Measurements from ENCODE around the gene EFCAB8.
"Not testable (repeated sequence)": the region's sequence is repeated elsewhere in the genome, so short reads cannot be mapped to it uniquely, and the experiment has no call there.

EFCAB8 gene

GRCh38 chr20:32888636-32889035 lies 29.9 kb downstream of the EFCAB8 start:
- FAIRE-seq: no peak

GRCh38 chr20:32889281-32889680 lies 30.6 kb downstream of the EFCAB8 start:
- FAIRE-seq: no peak

GRCh38 chr20:32891491-32891890 lies 32.8 kb downstream of the EFCAB8 start:
- no peak for FAIRE-seq

GRCh38 chr20:32891926-32892660 lies 33.4 kb downstream of the EFCAB8 start:
- no peak for FAIRE-seq

- FAIRE-seq: no peak
Measured at GRCh38 chr20:32893263-32894025, 34.7 kb downstream of the EFCAB8 start.

- FAIRE-seq: no peak
Measured at GRCh38 chr20:32894026-32894483, 35.3 kb downstream of the EFCAB8 start.

- no peak for FAIRE-seq
Measured at GRCh38 chr20:32894711-32895355, 36.1 kb downstream of the EFCAB8 start.

GRCh38 chr20:32896521-32897280 lies 38.0 kb downstream of the EFCAB8 start:
- no peak for FAIRE-seq

GRCh38 chr20:32898729-32899128 lies 40.0 kb downstream of the EFCAB8 start:
- no peak for FAIRE-seq

- peak; percentile 69 for FAIRE-seq
Measured at GRCh38 chr20:32902456-32903420, 44.0 kb downstream of the EFCAB8 start.

GRCh38 chr20:32903666-32904175 lies 45.0 kb downstream of the EFCAB8 start:
- no peak for FAIRE-seq

- FAIRE-seq: not testable (repeated sequence)
Measured at GRCh38 chr20:32904678-32905077, 46.0 kb downstream of the EFCAB8 start.

- FAIRE-seq: no peak
Measured at GRCh38 chr20:32906200-32906599, 47.5 kb downstream of the EFCAB8 start.

GRCh38 chr20:32906871-32907495 lies 48.3 kb downstream of the EFCAB8 start:
- no peak for FAIRE-seq

GRCh38 chr20:32907886-32908285 lies 49.2 kb downstream of the EFCAB8 start:
- FAIRE-seq: no peak

GRCh38 chr20:32908334-32909292 lies 49.9 kb downstream of the EFCAB8 start:
- no peak for FAIRE-seq

GRCh38 chr20:32909451-32909850 lies 50.7 kb downstream of the EFCAB8 start:
- FAIRE-seq: no peak

- FAIRE-seq: no peak
Measured at GRCh38 chr20:32909896-32910571, 51.3 kb downstream of the EFCAB8 start.

- FAIRE-seq: no peak
Measured at GRCh38 chr20:32911355-32911754, 52.6 kb downstream of the EFCAB8 start.

Measured in G401.6 (cell line).